ES-I3 (cell line): Measurements from ENCODE around the gene GRAMD1B.
"Not testable (repeated sequence)": the region's sequence is repeated elsewhere in the genome, so short reads cannot be mapped to it uniquely, and the experiment has no call there.

Experiments
- H3K36me3 ChIP-seq: 2 replicates; pipeline ENCODE4 v1.6.1; 2013; ENCODE audit warnings: mild to moderate bottlenecking, low read length, control low read depth, moderate library complexity; ENCODE audit not compliant: insufficient read depth
- H3K4me1 ChIP-seq: 2 replicates; pipeline ENCODE4 v1.6.1; 2013; ENCODE audit warnings: mild to moderate bottlenecking, control low read depth, low read length; ENCODE audit not compliant: insufficient read depth
- H3K9ac ChIP-seq: 2 replicates; pipeline ENCODE4 v1.6.1; 2013; ENCODE audit warnings: low read depth, mild to moderate bottlenecking, low read length, moderate library complexity
- H3K9me3 ChIP-seq: 2 replicates; pipeline ENCODE4 v1.6.1; 2013; ENCODE audit warnings: mild to moderate bottlenecking, low read length, moderate library complexity; ENCODE audit not compliant: control insufficient read depth, insufficient read depth

GRAMD1B gene

DNA sequence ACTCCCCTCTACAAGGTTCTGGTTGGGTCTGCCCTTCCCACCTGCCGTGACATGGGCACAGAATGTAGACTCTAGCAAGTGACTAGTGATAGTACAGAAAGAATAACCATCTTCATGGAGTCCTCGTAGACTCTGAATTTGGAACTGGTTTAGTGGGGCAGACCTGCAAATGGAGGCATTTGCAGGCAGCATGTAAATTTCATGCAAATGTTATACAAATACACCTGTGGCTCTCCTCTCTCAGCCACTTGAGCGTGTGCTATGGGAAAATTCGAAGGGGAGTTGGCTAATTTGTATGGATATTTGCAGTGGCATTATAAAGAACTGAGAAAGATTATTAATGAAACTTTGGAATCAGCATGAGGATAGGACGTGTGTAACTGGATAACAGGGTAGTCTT, 139.3 kb downstream of the GRAMD1B start:
- Histone ChIP-seq H3K9me3 (no peaks in the 10 kb centered on the region; the same call in 1 of the 2 replicates), H3K4me1 (no peaks in the 10 kb centered on the region), H3K36me3 (no peaks in the 10 kb centered on the region), H3K9ac (no peak overlapping the region)

DNA sequence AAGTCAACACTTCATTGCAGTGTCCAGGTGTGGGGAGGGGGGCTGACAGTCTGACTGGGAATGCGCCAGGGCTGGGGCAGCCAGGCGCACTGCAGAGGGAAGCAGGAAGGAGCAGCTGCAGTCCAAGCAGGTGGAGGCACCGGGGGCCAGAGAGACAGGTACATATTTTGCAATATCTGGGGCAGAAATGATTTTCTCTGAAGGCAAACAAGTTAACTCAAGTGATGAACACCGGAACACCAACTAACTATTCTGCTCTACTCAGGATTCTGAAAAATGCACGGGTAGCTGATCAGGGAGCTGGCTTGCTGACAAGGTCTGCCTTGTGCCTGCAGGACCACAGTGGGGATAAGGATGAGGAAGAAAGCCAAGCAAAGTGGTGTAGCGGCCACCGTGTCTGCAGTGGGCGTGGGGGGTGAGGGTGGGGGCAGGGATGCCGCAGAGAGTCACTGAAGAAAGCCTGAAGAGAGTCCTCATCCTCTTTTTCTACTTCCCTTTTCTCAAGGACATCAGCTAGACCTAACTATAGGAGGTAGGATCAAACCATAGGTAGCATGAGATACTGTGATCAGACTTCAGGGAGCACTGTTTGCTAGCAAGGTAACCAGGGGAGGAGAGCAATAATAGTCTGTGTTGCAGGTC, 141.0 kb downstream of the GRAMD1B start:
- Histone ChIP-seq H3K36me3 (no peaks in the 10 kb centered on the region), H3K9me3 (no peaks in the 10 kb centered on the region; the same call in 1 of the 2 replicates), H3K9ac (no peak overlapping the region), H3K4me1 (no peaks in the 10 kb centered on the region)

DNA sequence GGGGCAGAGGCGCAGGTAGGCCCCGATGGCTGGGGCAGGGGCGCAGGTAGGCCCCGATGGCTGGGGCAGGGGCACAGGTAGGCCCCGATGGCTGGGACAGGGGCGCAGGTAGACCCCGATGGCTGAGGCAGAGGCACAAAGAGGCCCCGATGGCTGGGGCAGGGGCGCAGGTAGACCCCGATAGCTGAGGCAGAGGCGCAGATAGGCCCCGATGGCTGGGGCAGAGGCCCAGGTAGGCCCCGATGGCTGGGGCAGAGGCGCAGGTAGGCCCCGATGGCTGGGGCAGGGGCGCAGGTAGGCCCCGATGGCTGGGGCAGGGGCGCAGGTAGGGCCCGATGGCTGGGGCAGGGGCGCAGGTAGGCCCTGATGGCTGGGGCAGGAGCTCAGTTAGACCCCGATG, 142.7 kb downstream of the GRAMD1B start:
- H3K36me3 ChIP-seq, H3K4me1 ChIP-seq, H3K9ac ChIP-seq, H3K9me3 ChIP-seq: not testable (repeated sequence)

DNA sequence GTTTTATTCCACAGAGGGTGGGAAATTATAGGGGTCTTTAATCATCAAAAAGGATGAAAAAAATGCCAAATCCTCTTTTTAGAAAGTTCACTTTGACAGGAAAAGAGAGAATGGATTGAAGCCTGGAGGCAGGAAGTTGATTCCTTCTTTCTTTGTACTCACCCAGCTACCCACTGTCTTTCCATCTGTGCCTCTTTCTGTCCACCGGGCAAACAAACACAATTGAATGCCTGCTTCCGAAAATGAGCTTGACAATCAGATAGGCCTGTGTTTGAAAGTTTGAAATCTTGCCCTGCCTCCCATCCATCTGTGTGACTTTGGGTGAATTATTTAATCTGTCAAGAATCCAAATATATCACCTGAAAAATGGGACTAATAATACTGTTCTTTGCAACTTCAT, 143.2 kb downstream of the GRAMD1B start:
- Histone ChIP-seq H3K36me3 (no peaks in the 10 kb centered on the region), H3K9me3 (no peaks in the 10 kb centered on the region; the same call in 1 of the 2 replicates), H3K9ac (no peak overlapping the region), H3K4me1 (no peaks in the 10 kb centered on the region; the same call in none of the 2 replicates)

DNA sequence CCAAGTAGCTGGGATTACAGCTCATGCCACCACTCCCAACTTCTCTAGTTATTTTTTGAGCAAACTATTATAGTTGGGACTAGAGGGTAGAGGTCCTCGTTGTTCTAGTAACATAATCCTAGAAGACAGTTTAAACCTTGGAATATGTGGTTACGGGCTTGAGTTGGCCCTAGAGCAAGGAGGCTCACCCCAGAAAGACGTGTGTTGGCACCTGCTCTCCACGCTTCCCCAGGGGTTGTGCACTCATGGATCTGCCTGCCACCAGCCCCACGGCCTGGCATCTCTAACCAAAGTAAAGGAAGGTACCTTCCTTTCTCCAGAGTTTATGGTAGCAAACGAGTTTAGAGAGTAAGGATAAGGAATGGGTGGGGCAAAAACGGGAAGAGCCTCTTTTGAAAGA, 145.4 kb downstream of the GRAMD1B start:
- Histone ChIP-seq H3K9ac (no peak overlapping the region), H3K4me1 (no peaks in the 10 kb centered on the region; the same call in none of the 2 replicates)

DNA sequence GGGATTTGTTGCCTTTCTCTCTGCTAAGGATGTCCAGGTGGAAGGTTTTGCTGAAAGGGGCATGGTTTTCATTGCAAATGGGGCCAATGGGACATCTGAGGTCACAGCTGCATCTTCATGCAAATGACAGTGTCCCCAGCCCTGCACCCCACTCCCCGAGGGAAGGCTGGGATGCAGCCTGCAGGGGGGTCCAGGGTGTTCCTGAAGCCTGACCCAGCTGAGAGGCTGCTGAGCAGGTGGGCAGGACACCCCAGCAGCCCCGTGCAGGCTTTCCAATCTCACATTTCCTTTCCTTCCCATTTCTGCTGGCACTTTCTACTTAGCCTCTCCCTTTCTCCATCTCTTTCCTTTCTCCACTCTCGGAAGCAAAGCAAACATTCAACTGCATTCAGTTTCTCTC, 146.0 kb downstream of the GRAMD1B start:
- no peaks in the 10 kb centered on the region for H3K9me3 ChIP-seq
- no peaks in the 10 kb centered on the region; the same call in none of the 2 replicates for H3K4me1 ChIP-seq
- H3K36me3 ChIP-seq = no peaks in the 10 kb centered on the region
- no peak overlapping the region for H3K9ac ChIP-seq

More for the DNA sequence above, 145.4 kb downstream of the GRAMD1B start:
- Histone ChIP-seq H3K9me3 (no peaks in the 10 kb centered on the region), H3K36me3 (no peaks in the 10 kb centered on the region)

DNA sequence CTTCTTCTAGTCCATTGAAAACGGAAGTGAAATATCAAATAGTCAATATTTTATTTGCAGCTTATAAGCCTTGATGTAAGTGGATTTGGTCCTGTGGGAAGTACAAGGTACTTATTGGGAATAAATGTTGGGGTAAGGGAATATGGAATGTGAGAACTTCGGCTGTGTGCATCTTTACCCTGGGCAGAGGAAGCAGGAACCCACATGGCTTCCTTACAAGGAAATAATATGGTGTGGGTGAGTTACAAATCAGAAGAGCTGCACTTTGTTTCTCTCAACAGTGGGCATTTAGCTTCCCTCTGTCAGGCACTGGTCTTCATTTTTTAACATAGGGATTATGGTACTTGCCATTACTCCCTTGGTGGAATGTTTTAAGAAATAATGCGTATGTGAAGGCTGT, 146.4 kb downstream of the GRAMD1B start:
- Histone ChIP-seq H3K36me3 (no peaks in the 10 kb centered on the region), H3K9me3 (no peaks in the 10 kb centered on the region), H3K4me1 (no peaks in the 10 kb centered on the region; the same call in none of the 2 replicates), H3K9ac (no peak overlapping the region)

DNA sequence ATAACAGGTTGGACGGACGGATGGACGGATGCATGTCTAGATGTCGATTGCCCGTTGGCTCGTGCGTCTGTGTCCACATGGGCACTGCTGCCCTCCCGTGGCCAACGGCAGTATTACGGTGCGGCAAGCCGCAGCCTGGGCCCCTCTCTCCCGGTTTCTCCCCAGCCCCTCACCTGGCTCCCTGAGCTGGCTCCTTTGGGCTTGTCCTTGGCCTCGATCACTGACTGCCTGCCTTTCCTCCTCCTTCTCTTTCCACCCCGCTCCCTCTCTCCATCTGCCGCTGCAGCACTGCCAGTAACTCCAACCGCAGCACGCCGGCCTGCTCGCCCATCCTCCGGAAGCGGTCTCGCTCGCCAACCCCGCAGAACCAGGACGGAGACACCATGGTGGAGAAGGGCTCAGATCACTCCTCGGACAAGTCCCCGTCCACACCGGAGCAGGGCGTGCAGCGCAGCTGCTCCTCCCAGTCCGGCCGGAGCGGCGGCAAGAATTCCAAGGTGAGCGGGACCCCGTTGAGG, 147.1 kb downstream of the GRAMD1B start:
- Histone ChIP-seq H3K36me3 (no peaks in the 10 kb centered on the region), H3K9me3 (no peaks in the 10 kb centered on the region), H3K4me1 (no peaks in the 10 kb centered on the region; the same call in none of the 2 replicates), H3K9ac (no peak overlapping the region)

DNA sequence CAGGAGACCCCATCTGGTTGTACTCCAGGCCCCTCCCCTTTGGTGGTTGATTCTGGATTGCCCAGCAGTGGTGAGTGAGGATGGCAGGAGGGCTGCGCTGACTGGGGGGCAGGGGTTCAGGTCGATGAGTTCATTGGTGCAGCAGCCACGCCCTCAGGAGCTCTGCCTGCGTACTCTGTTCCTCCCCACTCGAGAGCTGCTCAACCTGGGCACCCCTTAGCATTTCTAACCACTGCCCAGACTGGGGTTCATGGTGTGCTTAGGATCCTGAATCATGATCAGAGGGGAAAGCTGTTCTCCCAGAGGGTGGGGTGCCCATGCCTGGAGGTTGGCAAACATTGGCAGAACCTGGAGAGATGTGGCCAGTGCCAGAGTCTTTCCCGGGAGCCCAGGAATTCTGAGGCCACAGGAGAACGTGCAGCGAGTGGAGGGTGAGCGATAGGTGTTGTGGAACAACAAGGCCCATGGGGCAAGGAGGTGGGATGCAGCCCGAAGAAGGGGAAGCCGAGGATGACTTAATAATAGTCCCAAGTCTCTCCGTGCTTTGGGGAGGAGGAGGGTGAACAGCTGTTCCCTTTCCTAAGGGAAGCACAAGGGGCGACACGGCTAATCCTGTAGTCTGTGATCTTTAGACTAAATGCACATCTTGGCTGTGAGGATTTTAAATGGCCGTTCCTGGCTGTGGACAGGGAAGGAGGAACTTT, 148.9 kb downstream of the GRAMD1B start:
- Histone ChIP-seq H3K36me3 (peaks cover 2% of the 10 kb centered on the region; the same call in 1 of the 2 replicates), H3K9ac (no peak overlapping the region), H3K9me3 (no peaks in the 10 kb centered on the region)

DNA sequence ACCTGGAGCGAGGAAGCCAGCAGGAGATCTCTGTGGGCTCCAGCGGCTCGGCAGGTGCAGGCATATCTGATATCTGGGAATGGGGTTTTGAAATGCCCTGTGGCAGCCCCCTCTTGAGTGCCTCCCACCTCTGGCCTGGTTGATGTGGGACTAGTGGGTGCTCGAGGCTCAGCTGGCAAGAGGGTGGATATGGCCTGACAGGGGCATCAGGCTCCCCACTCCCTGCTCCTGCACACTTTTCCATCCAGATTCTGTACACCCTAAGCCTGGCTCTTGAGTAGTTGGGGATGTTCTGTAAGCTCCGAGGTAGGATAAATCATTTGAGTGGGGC, 149.4 kb downstream of the GRAMD1B start:
- Histone ChIP-seq H3K4me1 (no peaks in the 10 kb centered on the region; the same call in none of the 2 replicates), H3K36me3 (peaks cover 2% of the 10 kb centered on the region; the same call in 1 of the 2 replicates), H3K9me3 (no peaks in the 10 kb centered on the region), H3K9ac (no peak overlapping the region)

More for the DNA sequence above, 148.9 kb downstream of the GRAMD1B start:
- no peaks in the 10 kb centered on the region; the same call in none of the 2 replicates for H3K4me1 ChIP-seq

DNA sequence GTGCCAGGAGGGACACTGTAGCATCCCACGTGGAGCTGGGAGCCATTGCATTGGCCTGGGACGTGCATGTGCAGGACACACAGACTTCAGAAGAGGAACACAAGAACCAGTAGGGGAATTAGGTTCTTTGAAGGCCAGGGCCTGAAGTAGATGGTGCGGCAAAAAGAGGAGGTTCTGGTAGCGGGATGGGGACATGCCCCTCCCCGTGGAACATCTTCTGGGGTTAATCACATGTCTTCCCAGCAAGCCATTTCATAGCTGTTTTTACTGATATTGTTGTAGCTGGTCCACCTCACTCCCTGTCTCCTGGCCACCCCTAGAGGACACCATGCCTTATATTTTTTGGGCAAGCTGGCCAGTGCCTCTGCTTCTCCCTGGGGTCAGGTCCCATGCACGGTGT, 150.1 kb downstream of the GRAMD1B start:
- no peak overlapping the region for H3K9ac ChIP-seq
- H3K4me1 ChIP-seq = no peaks in the 10 kb centered on the region; the same call in none of the 2 replicates
- H3K36me3 ChIP-seq = peaks cover 2% of the 10 kb centered on the region; the same call in 1 of the 2 replicates
- H3K9me3 ChIP-seq = no peaks in the 10 kb centered on the region

DNA sequence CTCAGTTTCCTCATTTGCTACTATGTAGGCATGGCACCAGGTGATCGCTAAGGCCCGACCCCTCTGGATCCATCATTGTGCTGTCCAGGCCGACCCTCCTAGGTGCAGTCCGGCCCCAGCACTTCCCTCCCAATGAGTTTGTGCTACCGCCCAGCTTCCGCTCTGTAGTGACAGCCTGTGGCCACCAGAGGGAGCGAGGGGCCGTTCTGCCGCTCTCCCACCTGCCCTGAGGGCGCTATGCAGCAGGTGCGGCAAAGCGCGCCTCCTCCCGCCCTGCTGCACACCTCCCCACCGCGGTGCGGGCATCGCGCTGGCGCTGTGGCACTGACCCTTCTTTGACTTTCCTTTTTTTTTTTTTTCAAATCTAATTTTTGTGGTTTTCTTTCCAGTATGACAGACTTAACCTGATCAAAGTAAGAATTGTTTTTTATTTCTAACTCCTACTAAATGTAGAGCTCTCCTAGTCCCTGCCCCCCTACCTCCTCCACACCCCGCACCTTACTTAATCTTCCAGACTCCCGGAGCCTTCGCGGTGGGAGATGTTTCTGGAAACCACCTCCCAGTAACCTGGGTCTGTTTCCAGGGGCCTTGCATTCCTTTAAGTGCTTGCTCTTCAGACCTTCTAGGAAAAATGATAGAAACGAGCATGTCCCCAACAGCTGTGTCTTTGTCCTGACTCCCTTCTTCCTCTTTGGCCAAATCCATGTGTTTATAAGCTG, 150.6 kb downstream of the GRAMD1B start:
- H3K9me3 ChIP-seq = no peaks in the 10 kb centered on the region
- no peaks in the 10 kb centered on the region; the same call in none of the 2 replicates for H3K4me1 ChIP-seq
- peaks cover 2% of the 10 kb centered on the region; the same call in 1 of the 2 replicates for H3K36me3 ChIP-seq
- no peak overlapping the region for H3K9ac ChIP-seq

DNA sequence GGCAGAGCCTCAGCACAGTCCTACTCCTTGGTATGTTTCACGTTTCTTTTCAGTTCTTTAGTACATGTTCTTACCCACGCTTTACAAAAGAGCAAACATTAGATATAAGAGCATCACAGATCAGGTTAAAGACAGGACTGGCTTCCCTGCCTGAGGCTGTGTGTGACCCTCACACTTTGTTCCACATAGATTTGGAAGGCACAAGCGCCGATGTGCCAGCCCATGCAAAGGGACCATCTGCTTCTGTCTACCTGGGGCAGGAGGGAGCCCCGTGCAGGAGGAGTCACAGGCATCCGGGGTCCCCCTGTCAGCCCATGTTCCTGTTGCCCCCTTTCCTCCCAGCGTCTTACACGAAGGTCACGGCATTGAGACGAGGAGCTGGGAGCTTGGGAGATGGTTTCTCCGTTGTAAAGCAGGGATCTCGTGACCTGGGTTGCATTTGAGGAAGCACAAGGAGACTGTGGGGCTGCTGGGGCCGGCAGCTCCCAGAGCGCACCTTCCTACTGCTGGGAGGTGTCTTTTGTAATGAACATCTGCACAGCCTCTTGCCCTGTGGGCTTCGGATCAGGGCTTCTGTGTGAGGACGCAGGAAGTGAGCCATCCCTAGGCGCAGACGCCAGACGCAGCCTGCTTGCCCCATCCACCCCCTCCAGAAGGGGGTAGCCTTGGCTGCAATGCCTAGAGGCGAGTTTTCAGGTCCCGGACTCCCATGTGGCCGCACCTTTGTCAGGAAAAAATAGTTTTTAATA, 151.8 kb downstream of the GRAMD1B start:
- no peaks in the 10 kb centered on the region; the same call in 1 of the 2 replicates for H3K4me1 ChIP-seq
- no peaks in the 10 kb centered on the region for H3K9me3 ChIP-seq
- peaks cover 2% of the 10 kb centered on the region; the same call in 1 of the 2 replicates for H3K36me3 ChIP-seq
- H3K9ac ChIP-seq = no peak overlapping the region
